Esophagus muscularis mucosa (tissue), 4 donors: ENCODE results near the gene LIMS1.
"Not testable (repeated sequence)": the region's sequence is repeated elsewhere in the genome, so short reads cannot be mapped to it uniquely, and the experiment has no call there.

ENCODE experiments used
- EP300 ChIP-seq: sonication (generic); formaldehyde crosslinking; IDR thresholded peaks from one replicate; pipeline ENCODE4 v1.6.1; 2017; ENCODE audit warnings: antibody characterized with exemption
- POLR2A ChIP-seq: fragments of 450-650 bp; IDR thresholded peaks from one replicate; pipeline ENCODE4 v1.6.1; 2017; ENCODE audit warnings: antibody characterized with exemption, moderate library complexity, mild to moderate bottlenecking, low read depth
- POLR2AphosphoS5 ChIP-seq, 2 donors: sonication (generic); formaldehyde crosslinking; IDR thresholded peaks; one replicate each; pipeline ENCODE4 v1.6.1; 2017; ENCODE audit warnings: antibody characterized with exemption in 2 of 2
- TF ChIP-seq, protein P1 (sequence below), 3 experiments: fragments of 200-600 bp in 2 of 3; fragments of 450-650 bp in 1 of 3; sonication (generic) in 2 of 3; IDR thresholded peaks; one replicate each; pipeline ENCODE4 v1.5.1; 2017 to 2019; ENCODE audit warnings: antibody characterized with exemption in 3 of 3, mild to moderate bottlenecking in 2 of 3, moderate library complexity in 1 of 3

DNA sequence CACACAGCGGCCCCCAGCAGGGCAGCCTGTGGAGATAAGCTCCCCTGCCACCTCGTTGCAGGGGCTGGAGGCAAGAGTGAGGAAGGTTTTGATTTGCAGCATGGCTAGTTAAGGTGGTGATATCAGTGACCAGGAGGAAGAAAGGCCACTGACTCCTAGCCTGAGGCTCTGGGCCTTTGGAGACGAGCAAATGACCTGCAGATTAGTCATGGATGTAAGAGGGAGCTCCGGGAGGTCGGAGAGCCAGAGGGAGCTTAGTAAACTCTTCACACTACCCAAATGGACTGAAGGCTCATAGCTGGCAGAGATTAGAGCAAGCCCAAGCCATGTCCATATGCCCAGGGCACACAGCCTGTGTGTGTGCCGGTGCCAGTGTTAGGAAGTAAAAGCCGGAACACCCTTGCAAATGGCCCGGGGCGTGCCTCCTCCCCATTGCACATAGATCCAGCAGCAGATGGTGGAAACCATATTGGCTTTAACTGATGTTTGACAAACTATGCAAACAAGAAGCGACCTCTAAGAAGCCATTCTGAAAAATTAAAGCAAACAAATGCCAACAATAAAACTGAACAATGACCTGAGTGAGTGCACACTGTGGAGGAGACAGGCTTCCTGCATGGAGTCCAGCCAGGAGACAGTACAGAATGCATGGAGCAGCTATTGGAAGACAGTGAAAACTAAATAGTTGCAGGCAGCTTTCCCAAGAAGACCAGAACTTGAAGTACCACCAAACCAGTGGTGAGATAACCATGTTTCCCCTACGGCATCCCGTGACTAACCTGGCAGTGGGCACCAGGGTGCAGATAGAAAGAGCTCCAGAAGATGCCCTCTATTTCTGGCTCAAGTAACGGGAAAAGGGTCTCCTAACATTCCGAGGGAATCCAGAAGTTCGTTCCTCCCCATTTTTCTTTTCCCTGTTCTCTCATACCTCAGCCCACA, 154.8 kb downstream of the LIMS1 start:
- TF ChIP-seq, protein P1, sequence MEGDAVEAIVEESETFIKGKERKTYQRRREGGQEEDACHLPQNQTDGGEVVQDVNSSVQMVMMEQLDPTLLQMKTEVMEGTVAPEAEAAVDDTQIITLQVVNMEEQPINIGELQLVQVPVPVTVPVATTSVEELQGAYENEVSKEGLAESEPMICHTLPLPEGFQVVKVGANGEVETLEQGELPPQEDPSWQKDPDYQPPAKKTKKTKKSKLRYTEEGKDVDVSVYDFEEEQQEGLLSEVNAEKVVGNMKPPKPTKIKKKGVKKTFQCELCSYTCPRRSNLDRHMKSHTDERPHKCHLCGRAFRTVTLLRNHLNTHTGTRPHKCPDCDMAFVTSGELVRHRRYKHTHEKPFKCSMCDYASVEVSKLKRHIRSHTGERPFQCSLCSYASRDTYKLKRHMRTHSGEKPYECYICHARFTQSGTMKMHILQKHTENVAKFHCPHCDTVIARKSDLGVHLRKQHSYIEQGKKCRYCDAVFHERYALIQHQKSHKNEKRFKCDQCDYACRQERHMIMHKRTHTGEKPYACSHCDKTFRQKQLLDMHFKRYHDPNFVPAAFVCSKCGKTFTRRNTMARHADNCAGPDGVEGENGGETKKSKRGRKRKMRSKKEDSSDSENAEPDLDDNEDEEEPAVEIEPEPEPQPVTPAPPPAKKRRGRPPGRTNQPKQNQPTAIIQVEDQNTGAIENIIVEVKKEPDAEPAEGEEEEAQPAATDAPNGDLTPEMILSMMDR (IDR thresholded peaks at IDR 0.05): not testable (repeated sequence)
- not testable (repeated sequence) for TF ChIP-seq POLR2A; EP300; POLR2AphosphoS5 (IDR thresholded peaks at IDR 0.05)
